ENCODE measurements around the gene FOXL3. TPM values are rescaled to one million over a fixed set of nuclear protein-coding genes. Genes with fewer than 3 reads are reported as not detected.

The FOXL3 gene
- total RNA-seq, 4 donors from 2014 or later, result not detected

DNA sequence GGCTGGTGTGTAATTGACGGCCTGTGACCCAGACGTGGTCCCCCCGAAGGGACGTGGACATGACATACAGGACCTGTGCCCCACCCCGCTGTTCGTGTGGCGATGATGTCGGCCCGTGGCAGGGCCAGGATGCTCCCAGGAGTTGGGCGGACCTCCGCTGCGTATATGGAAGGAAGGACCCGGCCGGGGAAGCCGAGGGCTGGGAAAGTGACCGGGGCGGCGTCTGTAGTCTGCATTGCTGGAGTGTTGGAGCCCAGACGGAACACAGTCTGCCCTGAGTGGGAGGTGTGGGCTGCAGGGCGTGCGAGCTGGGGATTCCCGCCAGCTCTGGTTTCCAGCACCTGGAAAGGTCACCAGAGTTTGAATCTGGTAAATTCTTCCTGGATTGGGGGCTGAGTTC, 45.0 kb upstream of the FOXL3 start:
- ATAC-seq (no peak), DNase-seq (no peak)
- in situ Hi-C loops (cut with MboI; ENCODE audit: low sequenced_read_pairs in 4 of 4), result no loop called here
- Histone ChIP-seq H3K27me3 (no peaks in the 10 kb centered on the region), H3K27ac (no peak overlapping the region), H3K4me3 (no peak overlapping the region), H3K36me3 (peaks cover 0 to 37% of the 10 kb centered on the region in 2 donors), H3K4me1 (peaks cover 3 to 12% of the 10 kb centered on the region in 2 donors), H3K9me3 (no peaks in the 10 kb centered on the region)
- intact Hi-C loops (cut with DNase I; ENCODE audit: low total_unique reads), result no loop called here
- TF ChIP-seq POLR2A (IDR thresholded peaks at IDR 0.05), result no peak
- TF ChIP-seq, protein P1, sequence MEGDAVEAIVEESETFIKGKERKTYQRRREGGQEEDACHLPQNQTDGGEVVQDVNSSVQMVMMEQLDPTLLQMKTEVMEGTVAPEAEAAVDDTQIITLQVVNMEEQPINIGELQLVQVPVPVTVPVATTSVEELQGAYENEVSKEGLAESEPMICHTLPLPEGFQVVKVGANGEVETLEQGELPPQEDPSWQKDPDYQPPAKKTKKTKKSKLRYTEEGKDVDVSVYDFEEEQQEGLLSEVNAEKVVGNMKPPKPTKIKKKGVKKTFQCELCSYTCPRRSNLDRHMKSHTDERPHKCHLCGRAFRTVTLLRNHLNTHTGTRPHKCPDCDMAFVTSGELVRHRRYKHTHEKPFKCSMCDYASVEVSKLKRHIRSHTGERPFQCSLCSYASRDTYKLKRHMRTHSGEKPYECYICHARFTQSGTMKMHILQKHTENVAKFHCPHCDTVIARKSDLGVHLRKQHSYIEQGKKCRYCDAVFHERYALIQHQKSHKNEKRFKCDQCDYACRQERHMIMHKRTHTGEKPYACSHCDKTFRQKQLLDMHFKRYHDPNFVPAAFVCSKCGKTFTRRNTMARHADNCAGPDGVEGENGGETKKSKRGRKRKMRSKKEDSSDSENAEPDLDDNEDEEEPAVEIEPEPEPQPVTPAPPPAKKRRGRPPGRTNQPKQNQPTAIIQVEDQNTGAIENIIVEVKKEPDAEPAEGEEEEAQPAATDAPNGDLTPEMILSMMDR (IDR thresholded peaks at IDR 0.05 in 4 of 5, conservative IDR thresholded peaks at IDR 0.05 in 1 of 5), result no peak

GRCh38 chr7:245574-246295, 44.2 kb upstream of the FOXL3 start:
- Histone ChIP-seq H3K4me1 (peaks cover 0 to 10% of the 10 kb centered on the region in 2 donors), H3K9me3 (no peaks in the 10 kb centered on the region), H3K4me3 (no peak overlapping the region), H3K27me3 (no peaks in the 10 kb centered on the region), H3K27ac (no peak overlapping the region), H3K36me3 (peaks cover 0 to 45% of the 10 kb centered on the region in 2 donors)
- ATAC-seq, result no peak
- in situ Hi-C loops (cut with MboI; ENCODE audit: low sequenced_read_pairs in 4 of 4) (no loop called here), intact Hi-C loops (cut with DNase I; ENCODE audit: low total_unique reads) (no loop called here)
- TF ChIP-seq, protein P1 (IDR thresholded peaks at IDR 0.05 in 4 of 5, conservative IDR thresholded peaks at IDR 0.05 in 1 of 5), result no peak
- no peak for TF ChIP-seq POLR2A (IDR thresholded peaks at IDR 0.05)
- DNase-seq, result no peak

DNA sequence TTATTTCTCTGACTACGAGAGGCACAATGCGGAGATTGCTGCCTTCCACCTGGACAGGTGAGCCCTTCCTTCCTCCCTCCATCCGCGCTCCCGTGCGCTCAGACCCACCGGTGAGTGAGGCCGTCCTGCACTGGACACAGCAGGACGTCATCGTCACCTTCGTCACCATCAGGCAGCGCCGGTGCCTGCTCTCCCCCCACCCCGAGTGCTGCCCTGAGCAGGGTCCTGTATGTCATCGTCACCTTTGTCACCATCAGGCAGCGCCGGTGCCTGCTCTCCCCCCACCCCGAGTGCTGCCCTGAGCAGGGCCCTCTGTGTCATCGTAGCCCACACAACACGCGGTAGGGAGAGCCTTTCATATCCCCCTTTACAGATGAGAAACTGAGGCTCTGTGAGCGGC, 43.5 kb upstream of the FOXL3 start:
- TF ChIP-seq, protein P1 (IDR thresholded peaks at IDR 0.05 in 4 of 5, conservative IDR thresholded peaks at IDR 0.05 in 1 of 5), result no peak
- no peak for TF ChIP-seq POLR2A (IDR thresholded peaks at IDR 0.05)
- no peak overlapping the region for H3K27ac ChIP-seq
- H3K9me3 ChIP-seq, result no peaks in the 10 kb centered on the region
- DNase-seq (no peak), ATAC-seq (no peak)
- peaks cover 0 to 3% of the 10 kb centered on the region in 2 donors for H3K4me1 ChIP-seq
- in situ Hi-C loops (cut with MboI; ENCODE audit: low sequenced_read_pairs in 4 of 4), result no loop called here
- H3K36me3 ChIP-seq, result peaks cover 0 to 47% of the 10 kb centered on the region in 2 donors
- no peak overlapping the region for H3K4me3 ChIP-seq
- intact Hi-C loops (cut with DNase I; ENCODE audit: low total_unique reads), result no loop called here
- no peaks in the 10 kb centered on the region for H3K27me3 ChIP-seq

- Histone ChIP-seq H3K27me3 (no peaks in the 10 kb centered on the region), H3K27ac (no peak overlapping the region), H3K36me3 (peaks cover 0 to 52% of the 10 kb centered on the region in 2 donors), H3K4me3 (no peak overlapping the region), H3K4me1 (no peaks in the 10 kb centered on the region), H3K9me3 (no peaks in the 10 kb centered on the region)
- intact Hi-C loops (cut with DNase I; ENCODE audit: low total_unique reads) (no loop called here), in situ Hi-C loops (cut with MboI; ENCODE audit: low sequenced_read_pairs in 4 of 4) (no loop called here)
- ATAC-seq, result no peak
- no peak for DNase-seq
- no peak for TF ChIP-seq POLR2A (IDR thresholded peaks at IDR 0.05)
- TF ChIP-seq, protein P1 (IDR thresholded peaks at IDR 0.05 in 4 of 5, conservative IDR thresholded peaks at IDR 0.05 in 1 of 5), result no peak
Measured at GRCh38 chr7:247181-247580, 42.8 kb upstream of the FOXL3 start.
